IMR-90 (cell line): ENCODE results near the gene USP7.
"Not testable (repeated sequence)": the region's sequence is repeated elsewhere in the genome, so short reads cannot be mapped to it uniquely, and the experiment has no call there.

Experiments
- CEBPB ChIP-seq: IDR thresholded peaks from 2 replicates; pipeline ENCODE4 v1.6.1; 2012; ENCODE audit warnings: low read depth, low read length, improper control_type of control experiment
- CHD1 ChIP-seq: IDR thresholded peaks from 2 replicates; pipeline ENCODE4 v1.6.1; 2012; ENCODE audit warnings: low read depth, low read length, improper control_type of control experiment
- CTCF ChIP-seq: conservative IDR thresholded peaks from 2 replicates; pipeline ENCODE4 v1.5.1; 2012; ENCODE audit warnings: mild to moderate bottlenecking, low read depth, low read length, improper control_type of control experiment
- MXI1 ChIP-seq: IDR thresholded peaks from 2 replicates; pipeline ENCODE4 v1.6.1; 2012; ENCODE audit warnings: low read depth, mild to moderate bottlenecking, low read length, moderate library complexity, borderline replicate concordance
- POLR2A ChIP-seq: IDR thresholded peaks from 2 replicates; pipeline ENCODE4 v1.6.1; 2012; ENCODE audit warnings: mild to moderate bottlenecking, low read depth, low read length

- TF ChIP-seq CTCF, CHD1, CEBPB, POLR2A, MXI1: not testable (repeated sequence)
These were observed 89.9 kb downstream of the USP7 start for GRCh38 chr16:8873866-8874195.
